Type B pancreatic cell (in vitro differentiated cells): ENCODE results near the gene ZFYVE19. TPM values are rescaled to one million over a fixed set of nuclear protein-coding genes. Genes with fewer than 3 reads are reported as not detected.

Experiments
- DNase-seq: peaks from one replicate; pipeline ENCODE4 v3.0.0; 2021; ENCODE audit warnings: mixed read lengths; ENCODE audit not compliant: unreplicated experiment; ENCODE audit errors: extremely low spot score
- H3K27ac Mint-ChIP-seq: 2 replicates; pipeline ENCODE4 v1.8.0; 2021; ENCODE audit warnings: mild to moderate bottlenecking, mixed read lengths
- H3K27me3 Mint-ChIP-seq: 2 replicates; pipeline ENCODE4 v1.8.0; 2021; ENCODE audit warnings: mixed read lengths
- H3K36me3 Mint-ChIP-seq: 2 replicates; pipeline ENCODE4 v1.8.0; 2021; ENCODE audit warnings: mixed read lengths
- H3K4me1 Mint-ChIP-seq: one replicate; pipeline ENCODE4 v1.8.0; 2021; ENCODE audit warnings: mixed read lengths; ENCODE audit not compliant: unreplicated experiment
- H3K4me3 Mint-ChIP-seq: 2 replicates; pipeline ENCODE4 v1.8.0; 2021; ENCODE audit warnings: mild to moderate bottlenecking, mixed read lengths
- H3K9me3 Mint-ChIP-seq: 2 replicates; pipeline ENCODE4 v1.8.0; 2021; ENCODE audit warnings: mixed read lengths
- total RNA-seq: library from RNA; stranded (reverse); gene quantifications from 2 replicates; pipeline ENCODE4 v1.2.1, GENCODE V29; 2021; ENCODE audit warnings: low replicate concordance
- TF ChIP-seq, protein P1 (sequence below): fragments of 200-600 bp; sonication (generic); conservative IDR thresholded peaks from 2 replicates; pipeline ENCODE4 v1.5.0; 2021; ENCODE audit warnings: antibody characterized with exemption, mild to moderate bottlenecking

ZFYVE19 gene
- total RNA-seq, 1 donor from 2014 or later, result 31.6 TPM

DNA sequence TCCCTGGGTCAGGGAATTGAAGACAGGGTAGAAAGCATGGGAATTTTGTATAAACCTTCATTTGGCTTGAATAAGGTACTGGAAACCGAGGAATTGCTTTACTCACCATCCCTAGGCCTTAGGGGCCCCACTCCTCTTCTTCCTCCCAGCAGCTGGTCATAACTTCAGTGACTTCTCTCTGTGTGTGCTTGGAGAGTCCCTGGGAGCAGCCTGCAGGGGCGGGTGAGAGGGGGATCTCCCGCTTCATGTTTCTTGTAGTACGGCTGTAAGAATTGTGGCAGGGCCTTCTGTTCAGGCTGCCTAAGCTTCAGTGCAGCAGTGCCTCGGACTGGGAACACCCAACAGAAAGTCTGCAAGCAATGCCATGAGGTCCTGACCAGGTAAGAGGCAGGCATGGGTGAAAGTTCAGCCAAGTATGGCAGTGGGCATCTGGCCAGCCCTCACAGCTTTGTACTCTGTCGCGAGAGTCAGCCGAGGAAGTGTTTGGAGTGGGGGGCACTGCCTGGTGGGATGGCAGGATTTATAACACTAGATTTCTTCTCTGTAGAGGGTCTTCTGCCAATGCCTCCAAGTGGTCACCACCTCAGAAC, 2.1 kb downstream of the ZFYVE19 start:
- TF ChIP-seq, protein P1, sequence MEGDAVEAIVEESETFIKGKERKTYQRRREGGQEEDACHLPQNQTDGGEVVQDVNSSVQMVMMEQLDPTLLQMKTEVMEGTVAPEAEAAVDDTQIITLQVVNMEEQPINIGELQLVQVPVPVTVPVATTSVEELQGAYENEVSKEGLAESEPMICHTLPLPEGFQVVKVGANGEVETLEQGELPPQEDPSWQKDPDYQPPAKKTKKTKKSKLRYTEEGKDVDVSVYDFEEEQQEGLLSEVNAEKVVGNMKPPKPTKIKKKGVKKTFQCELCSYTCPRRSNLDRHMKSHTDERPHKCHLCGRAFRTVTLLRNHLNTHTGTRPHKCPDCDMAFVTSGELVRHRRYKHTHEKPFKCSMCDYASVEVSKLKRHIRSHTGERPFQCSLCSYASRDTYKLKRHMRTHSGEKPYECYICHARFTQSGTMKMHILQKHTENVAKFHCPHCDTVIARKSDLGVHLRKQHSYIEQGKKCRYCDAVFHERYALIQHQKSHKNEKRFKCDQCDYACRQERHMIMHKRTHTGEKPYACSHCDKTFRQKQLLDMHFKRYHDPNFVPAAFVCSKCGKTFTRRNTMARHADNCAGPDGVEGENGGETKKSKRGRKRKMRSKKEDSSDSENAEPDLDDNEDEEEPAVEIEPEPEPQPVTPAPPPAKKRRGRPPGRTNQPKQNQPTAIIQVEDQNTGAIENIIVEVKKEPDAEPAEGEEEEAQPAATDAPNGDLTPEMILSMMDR, result no peak
- Mint-ChIP-seq H3K4me3 (peak overlapping the region; percentile 98), H3K4me1 (peaks cover 21% of the 10 kb centered on the region), H3K27ac (no peak overlapping the region), H3K9me3 (no peaks in the 10 kb centered on the region), H3K27me3 (no peaks in the 10 kb centered on the region), H3K36me3 (peaks cover 3% of the 10 kb centered on the region)
- DNase-seq, result no peak

DNA sequence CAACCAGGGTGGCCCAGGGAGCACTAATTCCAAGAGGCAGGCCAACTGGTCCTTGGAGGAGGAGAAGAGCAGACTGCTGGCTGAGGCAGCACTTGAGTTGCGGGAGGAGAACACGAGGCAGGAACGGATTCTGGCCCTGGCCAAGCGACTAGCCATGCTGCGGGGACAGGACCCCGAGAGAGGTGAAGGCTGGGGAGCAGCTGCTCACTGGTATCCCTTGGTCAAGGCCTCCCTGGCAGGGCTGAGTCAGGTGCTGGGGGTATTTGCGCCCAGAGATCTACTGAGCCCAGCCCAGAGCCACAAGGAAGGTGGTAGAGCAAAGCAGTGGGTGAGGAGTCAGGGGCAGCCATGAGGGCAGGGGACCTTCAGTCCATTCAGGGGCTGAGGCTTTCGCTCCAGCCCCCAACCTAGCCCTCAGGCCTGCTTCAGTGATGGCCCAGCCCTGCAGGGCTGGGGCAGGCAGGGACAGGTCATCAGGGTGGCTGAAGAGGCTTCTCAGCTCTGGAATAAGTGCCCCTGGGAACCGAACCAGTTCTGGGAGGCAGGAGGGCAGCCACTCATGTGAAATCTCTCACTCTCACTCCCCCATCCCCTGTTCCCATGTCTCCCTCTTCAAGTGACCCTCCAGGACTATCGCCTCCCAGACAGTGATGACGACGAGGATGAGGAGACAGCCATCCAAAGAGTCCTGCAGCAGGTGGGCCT, 6.0 kb downstream of the ZFYVE19 start:
- DNase-seq, result no peak
- Mint-ChIP-seq H3K4me3 (no peak overlapping the region), H3K4me1 (peaks cover 12% of the 10 kb centered on the region), H3K27me3 (no peaks in the 10 kb centered on the region), H3K36me3 (peaks cover 9% of the 10 kb centered on the region), H3K27ac (no peak overlapping the region), H3K9me3 (no peaks in the 10 kb centered on the region)
- TF ChIP-seq, protein P1, result no peak

GRCh38 chr15:40815042-40815698, 8.3 kb downstream of the ZFYVE19 start:
- TF ChIP-seq, protein P1, result no peak
- Mint-ChIP-seq H3K36me3 (peaks cover 9% of the 10 kb centered on the region), H3K9me3 (no peaks in the 10 kb centered on the region), H3K27me3 (no peaks in the 10 kb centered on the region), H3K4me1 (no peaks in the 10 kb centered on the region), H3K4me3 (no peak overlapping the region), H3K27ac (no peak overlapping the region)
- no peak for DNase-seq

- Mint-ChIP-seq H3K4me1 (no peaks in the 10 kb centered on the region), H3K4me3 (no peak overlapping the region), H3K36me3 (peaks cover 9% of the 10 kb centered on the region), H3K27ac (no peak overlapping the region), H3K27me3 (no peaks in the 10 kb centered on the region), H3K9me3 (no peaks in the 10 kb centered on the region)
- DNase-seq, result no peak
- TF ChIP-seq, protein P1, result no peak
These were observed 12.2 kb downstream of the ZFYVE19 start for GRCh38 chr15:40819048-40819447.

DNA sequence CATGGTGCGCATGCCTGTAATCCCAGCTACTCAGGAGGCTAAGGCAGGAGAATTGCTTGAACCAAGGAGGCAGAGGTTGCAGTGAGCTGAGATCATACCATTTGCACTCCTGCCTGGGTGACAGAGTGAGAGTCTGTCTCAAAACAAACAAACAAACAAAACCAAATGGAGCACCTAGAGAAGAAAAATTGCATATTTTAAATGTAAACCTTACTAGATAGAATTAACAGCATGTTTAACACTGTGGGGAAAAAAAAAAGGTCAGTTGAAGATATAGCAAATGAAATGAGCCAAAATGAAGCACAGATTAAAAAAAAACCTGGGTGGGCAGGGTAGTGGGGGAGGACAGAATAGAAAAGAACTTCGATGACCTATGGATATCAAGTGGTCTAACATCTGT, 14.3 kb downstream of the ZFYVE19 start:
- H3K36me3 Mint-ChIP-seq, result no peaks in the 10 kb centered on the region
- no peak for DNase-seq
- H3K4me3 Mint-ChIP-seq, result no peak overlapping the region
- no peak overlapping the region for H3K27ac Mint-ChIP-seq
- TF ChIP-seq, protein P1, result no peak
- no peaks in the 10 kb centered on the region for H3K9me3 Mint-ChIP-seq
- H3K27me3 Mint-ChIP-seq, result no peaks in the 10 kb centered on the region
- peaks cover 7% of the 10 kb centered on the region for H3K4me1 Mint-ChIP-seq
